ENCODE results near the gene ARL1.
A peak's percentile ranks its signal among the peaks of the same experiment; 100 is the strongest.
"Not testable (repeated sequence)": the region's sequence is repeated elsewhere in the genome, so short reads cannot be mapped to it uniquely, and the experiment has no call there.

Gene ARL1

GRCh38 chr12:101407436-101408345 lies at the start of gene ARL1:
Gene ARL1 (minus strand): TSS chr12:101407772. CDS start chr12:101407645, 127 bp downstream.
- peak; percentile 70 for DNase-seq

DNA sequence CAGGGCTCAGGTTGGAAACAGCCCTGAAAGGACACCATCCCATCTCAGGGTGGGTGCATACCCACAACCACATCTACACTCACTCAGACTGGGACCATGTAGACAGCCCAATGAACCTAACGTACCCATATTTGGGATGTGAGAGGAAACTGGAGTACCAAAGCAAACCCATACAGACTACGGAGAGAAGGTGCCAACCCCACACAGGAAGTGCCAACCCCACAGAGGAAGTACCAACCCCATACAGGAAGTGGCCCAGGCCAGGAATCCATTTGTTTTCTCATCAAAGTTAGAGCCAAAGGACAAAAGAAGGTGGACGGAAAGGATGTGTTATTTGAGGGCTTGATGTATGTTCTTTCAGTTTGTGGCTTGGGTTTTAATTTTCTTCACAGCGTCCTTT lies 48.1 kb upstream of the ARL1 start:
- peak; percentile 27 for DNase-seq

DNA sequence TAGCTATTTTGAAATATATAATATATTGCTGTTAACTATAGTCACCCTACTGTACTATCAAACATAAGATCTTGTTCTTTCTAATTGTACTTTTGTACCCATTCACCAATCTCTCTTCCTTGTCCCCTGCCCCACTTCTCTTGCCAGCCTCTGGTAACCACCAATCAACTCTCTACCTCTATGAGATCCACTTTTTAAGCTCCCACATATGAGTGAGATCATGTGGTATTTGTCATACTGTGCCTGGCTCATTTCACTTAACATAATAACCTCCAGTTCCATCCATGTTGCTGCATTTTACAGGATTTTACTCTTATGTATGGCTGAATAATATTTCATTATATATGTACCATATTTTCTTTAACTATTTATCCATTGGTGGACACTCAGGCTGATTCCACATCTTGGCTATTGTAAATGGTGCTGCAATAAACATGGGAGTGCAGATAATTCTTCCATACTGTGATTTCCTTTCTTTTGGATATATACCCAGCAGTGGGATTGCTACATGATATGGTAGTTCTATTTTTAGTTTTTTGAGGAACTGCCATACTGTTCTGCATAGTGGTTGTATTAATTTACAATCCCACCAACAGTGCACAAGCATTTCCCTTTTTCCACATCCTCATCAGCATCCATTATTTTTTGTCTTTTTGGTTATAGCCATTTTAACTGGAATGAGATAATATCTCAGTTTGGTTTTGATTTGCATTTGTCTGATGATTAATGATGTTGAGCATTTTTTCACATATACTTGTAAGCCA lies 34.1 kb upstream of the ARL1 start:
- DNase-seq = no peak

GRCh38 chr12:101439236-101439635 lies 31.7 kb upstream of the ARL1 start:
- DNase-seq = no peak

- no peak for DNase-seq
These were observed 28.6 kb upstream of the ARL1 start for GRCh38 chr12:101436136-101436535.

DNA sequence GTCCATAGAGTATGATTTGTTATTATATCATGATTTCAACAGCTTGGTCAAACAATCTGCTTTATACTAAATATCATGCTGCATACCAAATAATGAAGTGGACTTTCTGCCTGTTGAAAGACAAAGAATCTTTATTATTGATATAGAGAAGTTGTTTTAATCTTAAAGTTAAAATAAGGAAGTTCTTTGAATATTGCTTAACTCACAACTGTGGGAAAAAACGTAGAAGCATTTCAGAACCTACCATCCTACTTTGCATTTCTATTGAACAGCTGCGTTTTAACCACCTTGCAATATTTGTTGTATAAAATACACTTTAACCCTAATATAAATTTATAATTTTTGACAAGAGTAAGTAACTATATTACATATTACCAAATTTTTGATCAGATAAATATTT lies 22.9 kb upstream of the ARL1 start:
- DNase-seq = no peak

DNA sequence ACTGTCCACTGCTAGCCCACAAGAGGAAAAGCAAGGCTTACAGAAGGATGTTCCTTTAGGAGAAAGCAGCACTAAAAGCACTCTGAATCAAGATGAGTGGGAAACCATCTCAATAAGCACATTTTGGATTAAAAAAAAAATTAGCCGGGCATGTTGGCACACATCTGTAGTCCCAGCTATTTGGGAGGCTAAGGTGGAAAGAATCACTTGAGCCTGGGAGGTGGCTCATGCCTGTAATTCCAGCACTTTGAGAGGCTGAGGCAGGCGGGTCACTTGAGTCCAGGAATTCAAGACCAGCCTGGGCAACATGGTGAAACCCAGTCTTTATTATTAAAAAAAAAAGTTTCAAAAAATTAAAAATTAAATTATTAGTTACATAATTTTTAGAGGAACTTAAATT lies 17.0 kb upstream of the ARL1 start:
- DNase-seq = no peak

GRCh38 chr12:101422066-101422465 lies 14.5 kb upstream of the ARL1 start:
- DNase-seq = not testable (repeated sequence)

DNA sequence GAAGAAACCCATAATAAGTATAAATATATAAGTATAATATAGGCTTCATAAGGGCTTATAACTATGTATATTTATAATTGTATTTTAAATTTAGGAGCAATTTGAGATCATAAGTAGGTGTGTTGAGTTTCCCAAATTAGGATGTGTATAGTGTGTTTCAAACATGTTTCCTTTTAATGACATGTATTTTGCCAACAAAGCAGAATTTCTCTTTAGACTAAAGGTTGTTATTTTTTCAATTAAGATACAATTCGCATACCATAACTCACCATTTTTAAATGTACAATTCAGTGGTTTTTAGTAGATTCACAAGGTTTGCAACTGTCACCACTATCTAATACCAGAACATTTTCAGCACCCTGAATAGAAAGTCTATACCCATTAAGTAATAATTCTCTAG lies 7.7 kb upstream of the ARL1 start:
- no peak for DNase-seq

DNA sequence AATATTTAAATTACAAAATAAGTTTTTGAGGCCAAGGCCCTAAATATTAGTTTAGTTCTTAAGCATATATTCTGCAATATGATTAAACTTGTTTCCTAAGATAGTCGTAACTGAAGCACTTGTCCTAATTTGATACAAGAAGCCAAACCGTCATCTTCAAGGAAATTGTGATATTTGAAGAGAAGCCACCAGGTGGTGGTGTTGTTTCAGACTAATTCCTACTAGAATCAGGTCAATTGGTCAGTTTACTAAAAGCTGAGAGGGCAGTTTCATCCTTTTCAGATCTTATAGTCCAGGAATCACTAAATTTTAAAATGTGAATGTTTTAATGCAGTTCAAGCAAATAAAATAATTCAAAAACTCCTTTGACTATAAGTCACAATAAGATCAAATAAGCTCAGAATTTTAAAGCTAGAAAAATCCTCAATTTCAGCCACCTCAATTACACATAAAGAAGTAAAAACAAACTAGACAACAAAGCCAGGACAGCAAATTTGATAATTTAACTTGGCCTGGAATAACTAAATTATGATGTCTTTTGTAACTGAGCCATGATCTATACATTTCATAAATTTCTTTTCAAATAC lies 7.1 kb upstream of the ARL1 start:
- no peak for DNase-seq

DNA sequence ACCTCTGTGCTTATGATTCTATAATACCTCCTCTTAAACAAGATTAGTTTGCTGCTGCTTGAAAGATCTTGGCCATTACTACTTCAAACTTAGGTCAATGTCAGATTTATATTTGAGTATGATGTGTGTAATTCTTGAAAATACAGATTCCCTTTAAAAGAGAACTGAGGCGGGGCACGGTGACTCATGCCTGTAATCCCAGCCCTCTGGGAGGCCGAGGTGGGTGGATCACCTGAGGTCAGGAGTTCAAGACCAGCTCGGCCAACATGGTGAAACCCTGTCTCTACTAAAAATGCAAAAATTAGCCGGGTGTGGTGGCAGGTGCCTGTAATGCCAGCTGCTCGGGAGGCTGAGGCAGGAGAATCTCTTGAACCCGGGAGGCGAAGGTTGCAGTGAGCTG lies 2.6 kb upstream of the ARL1 start:
- DNase-seq = not testable (repeated sequence)

DNA sequence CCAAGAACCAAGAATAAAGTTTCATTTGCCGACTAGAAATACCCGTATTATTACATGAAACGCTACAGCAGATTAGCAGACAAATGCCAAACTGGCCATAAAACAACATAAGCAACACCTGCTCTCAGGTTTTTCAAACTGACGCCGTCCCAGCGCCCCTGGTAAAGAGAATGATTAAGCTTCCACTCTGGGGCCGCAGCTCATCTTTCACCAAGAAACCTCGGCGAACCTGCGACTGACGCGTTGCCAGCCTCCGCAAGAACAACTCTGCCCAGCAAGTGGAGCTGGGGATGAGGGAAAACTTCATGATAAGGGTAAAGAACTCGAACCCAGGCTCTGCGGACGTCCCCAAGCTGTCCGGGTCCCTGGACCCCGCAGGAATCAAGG lies 530 bp downstream of the ARL1 start:
- DNase-seq = no peak

- DNase-seq = not testable (repeated sequence)
These were observed 16.4 kb downstream of the ARL1 start for GRCh38 chr12:101391181-101391580.

GRCh38 chr12:101379149-101379548 lies 28.4 kb downstream of the ARL1 start:
- no peak for DNase-seq

GRCh38 chr12:101375573-101375972 lies 32.0 kb downstream of the ARL1 start:
- DNase-seq = no peak

- no peak for DNase-seq
These were observed 35.1 kb downstream of the ARL1 start for GRCh38 chr12:101372431-101372830.

DNA sequence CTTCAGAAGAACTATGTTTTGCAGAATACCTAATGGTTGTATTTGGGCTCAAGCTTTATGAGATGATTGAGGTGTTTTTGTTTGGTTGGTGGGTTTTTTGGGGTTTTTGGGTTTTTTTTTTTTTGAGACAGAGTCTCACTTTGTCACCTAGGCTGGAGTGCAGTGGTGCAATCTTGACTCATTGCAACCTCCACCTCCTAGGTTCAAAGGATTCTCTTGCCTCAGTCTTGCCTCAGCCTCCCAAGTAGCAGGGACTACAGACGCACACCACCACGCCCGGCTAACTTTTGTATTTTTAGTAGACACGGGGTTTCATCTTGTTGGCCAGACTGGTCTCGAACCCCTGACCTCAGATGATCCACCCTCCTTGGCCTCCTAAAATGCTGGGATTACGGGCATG lies 39.6 kb downstream of the ARL1 start:
- DNase-seq = no peak

GRCh38 chr12:101361455-101361854 lies 46.1 kb downstream of the ARL1 start:
- DNase-seq = no peak

GRCh38 chr12:101356794-101357193 lies 50.8 kb downstream of the ARL1 start:
- no peak for DNase-seq

DNA sequence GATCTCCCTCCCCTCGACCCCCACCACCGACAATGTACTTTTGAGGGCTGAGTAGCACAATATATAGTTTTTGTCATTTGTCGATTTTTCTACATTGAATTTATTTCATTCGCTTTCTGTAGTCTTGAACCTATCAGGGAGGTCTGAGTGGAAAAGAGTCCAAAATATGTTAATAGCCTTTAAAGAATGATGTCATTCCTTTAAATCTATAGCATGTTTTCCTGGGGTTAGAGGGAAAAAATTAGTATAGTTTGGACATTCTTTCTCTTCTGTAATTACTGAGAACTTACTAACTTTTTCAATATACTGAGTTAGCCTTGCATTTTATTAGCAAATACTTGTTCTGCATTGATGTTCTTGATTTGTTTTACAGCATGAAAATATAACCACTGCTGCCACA lies 55.9 kb downstream of the ARL1 start:
- no peak for DNase-seq

DNA sequence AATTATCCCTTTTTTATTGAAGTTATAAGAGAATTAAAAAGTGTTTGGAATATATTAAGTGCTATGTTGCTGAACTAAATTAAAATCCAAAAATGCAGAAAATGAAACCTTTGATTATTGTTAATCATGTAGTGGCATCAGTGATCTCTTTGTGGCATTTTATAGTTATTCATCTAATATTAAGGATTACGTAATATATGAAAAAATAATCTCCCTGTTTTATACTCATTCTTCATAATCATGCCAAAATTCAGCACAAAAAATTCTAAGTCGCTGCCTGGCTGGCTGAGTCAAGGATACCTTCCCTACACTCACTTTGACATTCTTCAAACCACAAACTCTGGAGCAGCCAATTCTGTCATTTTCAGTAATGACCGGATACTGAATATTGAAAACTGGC lies 63.7 kb downstream of the ARL1 start:
- no peak for DNase-seq
